GM12801 (cell line): ENCODE measurements around the gene EPHA1.

Experiments
- CTCF ChIP-seq: IDR thresholded peaks from one replicate; pipeline ENCODE4 v1.5.1; 2011; ENCODE audit warnings: control low read depth; ENCODE audit not compliant: insufficient read length; ENCODE audit errors: extremely low read depth

The EPHA1 gene

DNA sequence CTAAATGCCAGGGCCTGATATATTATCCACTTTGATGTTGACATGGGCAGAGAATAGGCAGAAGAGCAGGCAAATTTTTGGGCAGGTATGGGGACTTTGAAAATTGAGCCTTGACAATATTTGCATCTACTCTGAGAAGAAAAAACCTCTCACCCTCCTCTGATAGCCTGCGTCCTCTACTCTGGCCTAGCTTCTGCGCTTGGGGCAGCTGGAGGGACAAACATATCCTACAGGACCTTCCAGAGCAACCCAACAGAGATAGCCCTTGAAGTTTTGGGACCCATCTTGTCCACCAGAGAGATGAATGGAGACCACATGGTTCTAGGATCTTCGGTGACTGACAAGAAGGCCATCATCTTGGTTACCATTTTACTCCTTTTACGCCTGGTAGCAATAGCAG, 34.5 kb upstream of the EPHA1 start, which contains the start of gene TAS2R60:
Gene TAS2R60, plus strand, starts transcription at position 301 of the 400 bp plus-strand sequence. Its CDS starts 0 bp downstream, at position 301.
- TF ChIP-seq CTCF = no peak

GRCh38 chr7:143439866-143440265, 31.2 kb upstream of the EPHA1 start:
- TF ChIP-seq CTCF = no peak

- TF ChIP-seq CTCF = no peak
Observed at GRCh38 chr7:143437578-143437977, 28.9 kb upstream of the EPHA1 start.

DNA sequence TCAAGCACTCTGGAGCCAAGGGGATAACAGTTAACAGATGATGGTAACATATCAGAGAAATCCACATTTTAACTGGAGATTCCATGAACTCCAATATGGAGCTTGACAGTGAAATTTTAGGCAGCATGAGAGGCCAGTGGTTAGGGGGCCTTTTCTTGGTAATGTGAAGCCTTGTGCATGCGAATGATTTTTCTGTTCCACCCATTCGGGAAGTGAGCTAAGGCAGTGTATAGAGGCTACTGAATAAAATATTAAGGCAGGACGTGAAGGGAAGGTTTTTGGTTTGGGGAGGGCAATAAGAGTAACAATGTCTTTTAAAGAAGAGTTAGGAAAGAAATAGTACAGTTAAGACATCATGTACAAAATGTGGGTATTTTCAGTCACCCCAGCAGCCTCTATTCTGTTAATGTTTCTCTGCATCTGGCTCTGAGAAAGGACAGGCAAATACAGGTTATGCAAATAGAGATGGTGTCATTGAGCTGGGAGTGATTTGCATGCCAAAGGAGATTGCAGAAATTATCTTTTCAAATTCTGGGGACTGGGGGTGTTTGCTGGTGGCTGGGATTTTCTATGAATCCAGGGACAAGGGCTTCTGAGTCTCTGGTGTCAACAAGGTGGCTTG, 27.8 kb upstream of the EPHA1 start:
- no peak for TF ChIP-seq CTCF

DNA sequence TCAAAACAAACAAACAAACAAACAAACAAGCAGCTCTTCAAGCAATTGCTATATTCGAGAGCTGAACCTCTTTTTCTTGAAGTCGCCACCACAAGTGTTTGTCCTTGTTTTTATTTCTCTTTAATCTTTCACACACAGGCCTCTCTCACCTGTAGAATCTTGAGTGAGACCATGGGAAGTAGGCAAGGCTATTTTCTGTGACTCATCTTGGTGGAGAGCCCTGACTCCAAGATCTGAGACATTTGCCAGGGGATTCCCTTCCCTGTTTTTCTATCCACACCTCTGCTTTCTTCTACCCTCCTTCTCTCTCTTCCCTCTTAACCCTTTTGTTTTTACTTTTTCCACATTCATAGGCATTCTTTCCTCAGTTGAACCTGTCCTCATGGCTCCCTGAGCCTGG, 26.6 kb upstream of the EPHA1 start:
- TF ChIP-seq CTCF = no peak

- TF ChIP-seq CTCF = no peak
Observed at GRCh38 chr7:143434660-143435059, 26.0 kb upstream of the EPHA1 start.

- TF ChIP-seq CTCF = no peak
Observed at GRCh38 chr7:143433759-143434158, 25.1 kb upstream of the EPHA1 start.
